ENCODE measurements around the gene SLC17A7.

Gene SLC17A7

GRCh38 chr19:49407079-49407478 lies 34.2 kb downstream of the SLC17A7 start:
- Histone ChIP-seq H3K4me3 (ENCODE audit: low read length) (no peak overlapping the region), H3K9ac (ENCODE audit: low read length) (no peak overlapping the region)

DNA sequence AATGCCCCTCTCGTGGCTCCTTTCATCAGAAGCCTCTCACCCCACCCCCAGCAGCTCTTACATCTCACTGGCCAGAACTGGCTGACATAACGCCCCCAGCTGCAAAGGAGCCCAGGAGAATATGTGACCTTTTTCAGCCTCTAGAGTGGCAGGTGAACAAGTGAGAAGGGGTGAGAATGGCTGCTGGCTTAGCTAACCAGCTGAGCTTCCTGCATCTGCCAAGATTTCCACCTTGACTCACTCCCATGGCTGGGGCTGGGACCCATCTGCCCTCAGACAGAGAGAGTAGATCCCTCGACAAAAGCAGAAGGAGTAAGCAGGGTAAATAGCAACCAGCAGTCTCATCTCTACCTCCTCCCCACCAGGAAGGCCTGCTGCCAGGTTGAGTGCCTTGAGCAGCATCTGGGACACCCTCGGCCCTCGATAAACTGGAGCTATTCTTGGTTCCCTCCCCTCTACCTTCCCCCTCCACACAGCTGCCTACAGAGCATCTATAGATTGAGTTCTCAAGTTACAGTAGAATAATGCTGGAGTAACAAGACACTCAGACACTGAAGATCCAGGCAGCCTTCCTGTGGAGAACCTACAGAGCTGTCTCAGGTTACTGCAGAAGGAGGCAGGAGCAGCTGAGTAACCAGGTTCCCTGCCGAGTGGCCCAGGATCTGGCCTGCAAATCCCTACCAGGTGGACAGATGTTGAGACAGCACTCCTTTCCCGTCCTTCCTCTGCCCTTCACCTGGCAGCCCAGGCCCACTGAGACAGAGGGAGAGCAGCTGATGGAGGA lies 37.7 kb downstream of the SLC17A7 start:
- no peak overlapping the region for H3K9ac ChIP-seq (ENCODE audit: low read length)
- H3K36me3 ChIP-seq (ENCODE audit: control insufficient read depth, insufficient read depth, low read length): no peaks in the 10 kb centered on the region
- no peaks in the 10 kb centered on the region for H3K27me3 ChIP-seq (ENCODE audit: control insufficient read depth, insufficient read depth, low read length)
- no peaks in the 10 kb centered on the region for H3K4me1 ChIP-seq (ENCODE audit: control insufficient read depth, insufficient read depth, low read length)
- no peak overlapping the region for H3K4me3 ChIP-seq (ENCODE audit: low read length)
- H3K9me3 ChIP-seq (ENCODE audit: control insufficient read depth, low read length): no peaks in the 10 kb centered on the region

More at GRCh38 chr19:49407079-49407478, 34.2 kb downstream of the SLC17A7 start:
- H3K9me3 ChIP-seq (ENCODE audit: control insufficient read depth, low read length): no peaks in the 10 kb centered on the region
- H3K4me1 ChIP-seq (ENCODE audit: control insufficient read depth, insufficient read depth, low read length): peaks cover 5% of the 10 kb centered on the region
- no peaks in the 10 kb centered on the region for H3K27me3 ChIP-seq (ENCODE audit: control insufficient read depth, insufficient read depth, low read length)
- H3K36me3 ChIP-seq (ENCODE audit: control insufficient read depth, insufficient read depth, low read length): no peaks in the 10 kb centered on the region

GRCh38 chr19:49400029-49400428 lies 41.3 kb downstream of the SLC17A7 start:
- no peak overlapping the region for H3K9ac ChIP-seq (ENCODE audit: low read length)
- H3K4me3 ChIP-seq (ENCODE audit: low read length): no peak overlapping the region
- peaks cover 4% of the 10 kb centered on the region for H3K27me3 ChIP-seq (ENCODE audit: control insufficient read depth, insufficient read depth, low read length)
- H3K4me1 ChIP-seq (ENCODE audit: control insufficient read depth, insufficient read depth, low read length): no peaks in the 10 kb centered on the region
- no peaks in the 10 kb centered on the region for H3K36me3 ChIP-seq (ENCODE audit: control insufficient read depth, insufficient read depth, low read length)
- no peaks in the 10 kb centered on the region for H3K9me3 ChIP-seq (ENCODE audit: control insufficient read depth, low read length)

GRCh38 chr19:49398931-49399330 lies 42.4 kb downstream of the SLC17A7 start:
- Histone ChIP-seq H3K27me3 (ENCODE audit: control insufficient read depth, insufficient read depth, low read length) (peaks cover 4% of the 10 kb centered on the region), H3K9me3 (ENCODE audit: control insufficient read depth, low read length) (no peaks in the 10 kb centered on the region), H3K36me3 (ENCODE audit: control insufficient read depth, insufficient read depth, low read length) (no peaks in the 10 kb centered on the region), H3K4me1 (ENCODE audit: control insufficient read depth, insufficient read depth, low read length) (no peaks in the 10 kb centered on the region), H3K4me3 (ENCODE audit: low read length) (no peak overlapping the region), H3K9ac (ENCODE audit: low read length) (no peak overlapping the region)

DNA sequence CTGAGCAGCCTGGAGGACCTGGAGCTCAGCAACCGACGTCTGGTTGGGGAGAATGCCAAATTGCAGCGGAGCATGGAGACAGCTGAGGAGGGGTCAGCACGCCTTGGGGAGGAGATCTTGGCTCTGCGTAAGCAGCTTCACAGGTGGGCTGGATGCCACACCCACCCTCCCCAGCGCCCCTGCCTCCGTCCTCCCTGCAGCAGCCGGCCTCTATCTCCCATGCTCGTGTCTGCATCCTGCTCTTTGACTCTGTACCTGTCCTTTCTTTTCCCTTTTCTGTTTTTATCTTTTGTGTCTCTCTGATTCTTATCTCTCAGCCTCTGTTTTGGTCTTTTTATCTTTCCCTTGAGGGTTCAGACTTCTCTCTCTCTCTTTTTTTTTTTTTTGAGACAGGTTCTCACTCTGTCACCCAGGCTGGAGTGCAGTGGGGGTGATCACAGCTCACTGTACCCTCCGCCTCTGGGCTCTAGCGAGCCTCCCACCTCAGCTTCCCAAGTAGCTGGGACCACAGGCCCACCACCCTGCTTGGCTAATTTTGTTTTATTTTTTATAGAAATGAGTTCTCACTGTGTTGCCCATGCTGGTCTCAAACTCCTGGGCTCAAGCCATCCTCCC lies 43.2 kb downstream of the SLC17A7 start:
- no peaks in the 10 kb centered on the region for H3K4me1 ChIP-seq (ENCODE audit: control insufficient read depth, insufficient read depth, low read length)
- H3K9ac ChIP-seq (ENCODE audit: low read length): no peak overlapping the region
- H3K36me3 ChIP-seq (ENCODE audit: control insufficient read depth, insufficient read depth, low read length): no peaks in the 10 kb centered on the region
- no peak overlapping the region for H3K4me3 ChIP-seq (ENCODE audit: low read length)
- no peaks in the 10 kb centered on the region for H3K9me3 ChIP-seq (ENCODE audit: control insufficient read depth, low read length)
- peaks cover 4% of the 10 kb centered on the region for H3K27me3 ChIP-seq (ENCODE audit: control insufficient read depth, insufficient read depth, low read length)

- Histone ChIP-seq H3K9ac (ENCODE audit: low read length) (no peak overlapping the region), H3K9me3 (ENCODE audit: control insufficient read depth, low read length) (no peaks in the 10 kb centered on the region), H3K27me3 (ENCODE audit: control insufficient read depth, insufficient read depth, low read length) (peaks cover 9% of the 10 kb centered on the region), H3K4me3 (ENCODE audit: low read length) (no peak overlapping the region), H3K4me1 (ENCODE audit: control insufficient read depth, insufficient read depth, low read length) (no peaks in the 10 kb centered on the region), H3K36me3 (ENCODE audit: control insufficient read depth, insufficient read depth, low read length) (no peaks in the 10 kb centered on the region)
Observed at GRCh38 chr19:49396738-49397505, 44.4 kb downstream of the SLC17A7 start.

- Histone ChIP-seq H3K27me3 (ENCODE audit: control insufficient read depth, insufficient read depth, low read length) (peaks cover 9% of the 10 kb centered on the region), H3K9me3 (ENCODE audit: control insufficient read depth, low read length) (no peaks in the 10 kb centered on the region), H3K4me3 (ENCODE audit: low read length) (no peak overlapping the region), H3K4me1 (ENCODE audit: control insufficient read depth, insufficient read depth, low read length) (no peaks in the 10 kb centered on the region), H3K36me3 (ENCODE audit: control insufficient read depth, insufficient read depth, low read length) (no peaks in the 10 kb centered on the region), H3K9ac (ENCODE audit: low read length) (no peak overlapping the region)
Observed at GRCh38 chr19:49395581-49396407, 45.5 kb downstream of the SLC17A7 start.

GRCh38 chr19:49393881-49394280 lies 47.4 kb downstream of the SLC17A7 start:
- H3K9ac ChIP-seq (ENCODE audit: low read length): no peak overlapping the region
- H3K27me3 ChIP-seq (ENCODE audit: control insufficient read depth, insufficient read depth, low read length): peaks cover 19% of the 10 kb centered on the region
- no peak overlapping the region for H3K4me3 ChIP-seq (ENCODE audit: low read length)
- H3K36me3 ChIP-seq (ENCODE audit: control insufficient read depth, insufficient read depth, low read length): no peaks in the 10 kb centered on the region
- H3K4me1 ChIP-seq (ENCODE audit: control insufficient read depth, insufficient read depth, low read length): no peaks in the 10 kb centered on the region
- no peaks in the 10 kb centered on the region for H3K9me3 ChIP-seq (ENCODE audit: control insufficient read depth, low read length)

- peaks cover 15% of the 10 kb centered on the region for H3K27me3 ChIP-seq (ENCODE audit: control insufficient read depth, insufficient read depth, low read length)
Observed at GRCh38 chr19:49391581-49392399, 49.5 kb downstream of the SLC17A7 start.

GRCh38 chr19:49390929-49391359 lies 50.4 kb downstream of the SLC17A7 start:
- no peak overlapping the region for H3K9ac ChIP-seq (ENCODE audit: low read length)
- H3K4me1 ChIP-seq (ENCODE audit: control insufficient read depth, insufficient read depth, low read length): no peaks in the 10 kb centered on the region
- H3K27me3 ChIP-seq (ENCODE audit: control insufficient read depth, insufficient read depth, low read length): peaks cover 15% of the 10 kb centered on the region
- no peak overlapping the region for H3K4me3 ChIP-seq (ENCODE audit: low read length)
- H3K36me3 ChIP-seq (ENCODE audit: control insufficient read depth, insufficient read depth, low read length): no peaks in the 10 kb centered on the region
- no peaks in the 10 kb centered on the region for H3K9me3 ChIP-seq (ENCODE audit: control insufficient read depth, low read length)

More at GRCh38 chr19:49391581-49392399, 49.5 kb downstream of the SLC17A7 start:
- H3K9ac ChIP-seq (ENCODE audit: low read length): no peak overlapping the region
- H3K4me1 ChIP-seq (ENCODE audit: control insufficient read depth, insufficient read depth, low read length): no peaks in the 10 kb centered on the region
- H3K9me3 ChIP-seq (ENCODE audit: control insufficient read depth, low read length): no peaks in the 10 kb centered on the region
- no peak overlapping the region for H3K4me3 ChIP-seq (ENCODE audit: low read length)
- no peaks in the 10 kb centered on the region for H3K36me3 ChIP-seq (ENCODE audit: control insufficient read depth, insufficient read depth, low read length)

All from mucosa of stomach (tissue), 1 donor.